ENCODE measurements around the gene PDHX.

Gene PDHX

GRCh38 chr11:34904421-34904955 lies 11.9 kb upstream of the PDHX start:
- Histone ChIP-seq H3K36me3 (replicated peaks in 1 of 2; ENCODE audit: control insufficient read depth in 2 of 2, insufficient read depth in 2 of 2, low read length in 2 of 2) (peaks cover 0 to 10% of the 10 kb centered on the region in 2 donors), H2BK12ac (ENCODE audit: low read length) (no peak overlapping the region), H3K23ac (ENCODE audit: low read depth, low read length, poor library complexity) (no peak overlapping the region), H2AK5ac (ENCODE audit: low read depth, low read length) (no peak overlapping the region), H3K14ac (ENCODE audit: low read length) (no peak overlapping the region), H3K27ac (replicated peaks; ENCODE audit: low read length) (no peak overlapping the region), H3K4ac (ENCODE audit: low read length) (no peak overlapping the region), H3K18ac (ENCODE audit: low read length) (no peak overlapping the region), H3K4me2 (ENCODE audit: insufficient read depth, low read length, poor library complexity, severe bottlenecking) (no peak overlapping the region), H3K9ac (ENCODE audit: low read depth, low read length, poor library complexity) (no peak overlapping the region), H4K91ac (ENCODE audit: low read depth, low read length, poor library complexity) (no peak overlapping the region), H3K79me1 (ENCODE audit: low read depth, low read length) (no peaks in the 10 kb centered on the region), H2AFZ (ENCODE audit: low read length) (no peak overlapping the region), H3K4me3 (ENCODE audit: low read length in 2 of 2) (no peak overlapping the region), H2BK15ac (ENCODE audit: low read length) (no peak overlapping the region), H3K9me3 (replicated peaks in 1 of 2; ENCODE audit: control insufficient read depth in 2 of 2, insufficient read depth in 1 of 2, low read depth in 1 of 2, low read length in 2 of 2) (peaks cover 15 to 53% of the 10 kb centered on the region in 2 donors), H2BK5ac (ENCODE audit: low read length) (no peak overlapping the region), H4K8ac (ENCODE audit: low read depth, low read length) (no peak overlapping the region), H3K27me3 (ENCODE audit: control insufficient read depth in 3 of 3, insufficient read depth in 3 of 3, low read depth in 1 of 3, low read length in 3 of 3) (no peaks in the 10 kb centered on the region), H2BK120ac (ENCODE audit: low read depth, low read length) (no peak overlapping the region), H3K4me1 (ENCODE audit: control insufficient read depth in 2 of 2, insufficient read depth in 1 of 2, low read depth in 1 of 2, low read length in 2 of 2) (no peaks in the 10 kb centered on the region)
- no CpG with 5 or more reads among the region's 3 CpGs for WGBS, 2 donors (ENCODE audit: extremely low coverage in 2 of 2, insufficient read length in 2 of 2, insufficient replicate concordance in 1 of 2)
- no peak for DNase-seq (ENCODE audit: low spot score)

GRCh38 chr11:34905666-34906065 lies 10.8 kb upstream of the PDHX start:
- H3K14ac ChIP-seq (ENCODE audit: low read length) = no peak overlapping the region
- H3K9me3 ChIP-seq (replicated peaks in 1 of 2; ENCODE audit: control insufficient read depth in 2 of 2, insufficient read depth in 1 of 2, low read depth in 1 of 2, low read length in 2 of 2) = peaks cover 5 to 41% of the 10 kb centered on the region in 2 donors
- no peak overlapping the region for H2BK5ac ChIP-seq (ENCODE audit: low read length)
- H2BK15ac ChIP-seq (ENCODE audit: low read length) = no peak overlapping the region
- H3K27ac ChIP-seq (replicated peaks; ENCODE audit: low read length) = no peak overlapping the region
- no peak overlapping the region for H4K8ac ChIP-seq (ENCODE audit: low read depth, low read length)
- no peak overlapping the region for H3K18ac ChIP-seq (ENCODE audit: low read length)
- no peak overlapping the region for H2BK12ac ChIP-seq (ENCODE audit: low read length)
- H2AK5ac ChIP-seq (ENCODE audit: low read depth, low read length) = no peak overlapping the region
- no peak overlapping the region for H3K4me2 ChIP-seq (ENCODE audit: insufficient read depth, low read length, poor library complexity, severe bottlenecking)
- no peak overlapping the region for H4K91ac ChIP-seq (ENCODE audit: low read depth, low read length, poor library complexity)
- WGBS, 2 donors (ENCODE audit: extremely low coverage in 2 of 2, insufficient read length in 2 of 2, insufficient replicate concordance in 1 of 2) = no CpG with 5 or more reads among the region's 7 CpGs
- H3K79me1 ChIP-seq (ENCODE audit: low read depth, low read length) = peaks cover 2% of the 10 kb centered on the region
- no peak overlapping the region for H3K9ac ChIP-seq (ENCODE audit: low read depth, low read length, poor library complexity)
- peaks cover 0 to 21% of the 10 kb centered on the region in 2 donors for H3K36me3 ChIP-seq (replicated peaks in 1 of 2; ENCODE audit: control insufficient read depth in 2 of 2, insufficient read depth in 2 of 2, low read length in 2 of 2)
- no peak overlapping the region for H3K4ac ChIP-seq (ENCODE audit: low read length)
- no peaks in the 10 kb centered on the region for H3K27me3 ChIP-seq (ENCODE audit: control insufficient read depth in 3 of 3, insufficient read depth in 3 of 3, low read depth in 1 of 3, low read length in 3 of 3)
- no peak overlapping the region for H3K4me3 ChIP-seq (ENCODE audit: low read length in 2 of 2)
- no peak overlapping the region for H2AFZ ChIP-seq (ENCODE audit: low read length)
- no peaks in the 10 kb centered on the region for H3K4me1 ChIP-seq (ENCODE audit: control insufficient read depth in 2 of 2, insufficient read depth in 1 of 2, low read depth in 1 of 2, low read length in 2 of 2)
- no peak overlapping the region for H2BK120ac ChIP-seq (ENCODE audit: low read depth, low read length)
- DNase-seq (ENCODE audit: low spot score) = no peak
- H3K23ac ChIP-seq (ENCODE audit: low read depth, low read length, poor library complexity) = no peak overlapping the region

DNA sequence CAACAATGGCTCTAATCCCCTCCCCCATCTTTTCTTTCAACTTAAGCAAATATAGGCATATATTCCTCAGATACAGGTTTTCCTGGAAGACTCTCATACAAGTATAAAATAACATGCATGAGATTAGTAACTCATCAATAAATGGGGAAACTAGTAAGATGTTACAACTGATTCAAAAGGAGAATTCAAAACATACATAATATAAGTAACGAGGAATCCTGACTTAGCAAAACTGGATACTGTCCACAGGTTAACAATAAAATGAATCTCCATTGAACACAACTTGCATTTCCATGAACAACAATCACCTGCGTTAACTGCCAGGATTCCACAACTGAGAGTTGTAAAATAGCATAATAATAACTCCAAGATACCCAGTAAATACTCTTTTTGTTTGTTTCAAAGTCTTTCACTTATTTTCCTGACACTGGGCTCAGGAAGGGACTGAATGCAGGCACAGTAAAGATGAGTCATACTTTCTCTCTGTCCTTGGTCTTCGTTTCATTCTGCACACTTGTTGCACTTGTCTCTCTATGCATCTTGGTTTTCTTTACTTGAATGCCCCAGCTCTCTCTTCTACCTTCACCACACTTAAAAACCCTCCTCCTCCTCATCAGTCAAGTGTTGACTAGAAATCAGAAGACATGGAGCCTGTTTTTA lies 8.4 kb upstream of the PDHX start:
- no peak overlapping the region for H3K4me3 ChIP-seq (ENCODE audit: low read length in 2 of 2)
- H3K14ac ChIP-seq (ENCODE audit: low read length) = no peak overlapping the region
- no peak overlapping the region for H2AFZ ChIP-seq (ENCODE audit: low read length)

DNA sequence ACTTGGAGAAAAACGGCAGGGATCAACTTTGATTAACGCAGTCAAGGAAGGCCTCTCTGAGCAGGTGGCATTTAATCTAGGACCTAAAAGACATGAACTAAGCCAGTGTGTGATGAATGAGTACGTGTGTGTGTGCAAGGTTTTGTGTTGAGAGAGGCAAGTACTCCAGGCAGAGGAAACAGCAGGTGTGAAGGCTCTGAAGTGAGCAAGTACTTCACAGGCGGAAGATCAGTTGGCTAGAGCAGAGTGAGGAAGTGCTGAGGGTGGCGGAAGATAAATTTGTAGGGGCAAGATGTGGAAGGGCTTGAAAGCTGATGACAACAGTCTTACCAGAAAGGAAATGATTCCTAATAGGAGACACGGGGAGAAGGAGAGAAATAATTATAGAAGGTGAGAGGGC lies 7.0 kb upstream of the PDHX start:
- Histone ChIP-seq H3K18ac (ENCODE audit: low read length) (no peak overlapping the region), H4K91ac (ENCODE audit: low read depth, low read length, poor library complexity) (no peak overlapping the region), H3K9ac (ENCODE audit: low read depth, low read length, poor library complexity) (no peak overlapping the region), H2AK5ac (ENCODE audit: low read depth, low read length) (no peak overlapping the region), H2BK15ac (ENCODE audit: low read length) (no peak overlapping the region), H3K4ac (ENCODE audit: low read length) (no peak overlapping the region), H3K4me2 (ENCODE audit: insufficient read depth, low read length, poor library complexity, severe bottlenecking) (no peak overlapping the region), H4K8ac (ENCODE audit: low read depth, low read length) (no peak overlapping the region), H2AFZ (ENCODE audit: low read length) (no peak overlapping the region), H2BK120ac (ENCODE audit: low read depth, low read length) (no peak overlapping the region), H2BK5ac (ENCODE audit: low read length) (no peak overlapping the region), H2BK12ac (ENCODE audit: low read length) (no peak overlapping the region), H3K14ac (ENCODE audit: low read length) (no peak overlapping the region), H3K4me3 (ENCODE audit: low read length in 2 of 2) (no peak overlapping the region), H3K36me3 (replicated peaks in 1 of 2; ENCODE audit: control insufficient read depth in 2 of 2, insufficient read depth in 2 of 2, low read length in 2 of 2) (peaks cover 0 to 40% of the 10 kb centered on the region in 2 donors), H3K79me1 (ENCODE audit: low read depth, low read length) (peaks cover 2% of the 10 kb centered on the region), H3K27me3 (ENCODE audit: control insufficient read depth in 3 of 3, insufficient read depth in 3 of 3, low read depth in 1 of 3, low read length in 3 of 3) (no peaks in the 10 kb centered on the region), H3K4me1 (ENCODE audit: control insufficient read depth in 2 of 2, insufficient read depth in 1 of 2, low read depth in 1 of 2, low read length in 2 of 2) (no peaks in the 10 kb centered on the region), H3K9me3 (replicated peaks in 1 of 2; ENCODE audit: control insufficient read depth in 2 of 2, insufficient read depth in 1 of 2, low read depth in 1 of 2, low read length in 2 of 2) (peaks cover 0 to 14% of the 10 kb centered on the region in 2 donors), H3K27ac (replicated peaks; ENCODE audit: low read length) (no peak overlapping the region), H3K23ac (ENCODE audit: low read depth, low read length, poor library complexity) (no peak overlapping the region)
- DNase-seq (ENCODE audit: low spot score) = no peak
- no CpG with 5 or more reads among the region's 6 CpGs for WGBS, 2 donors (ENCODE audit: extremely low coverage in 2 of 2, insufficient read length in 2 of 2, insufficient replicate concordance in 1 of 2)

More for the DNA sequence above, 8.4 kb upstream of the PDHX start:
- Histone ChIP-seq H2AK5ac (ENCODE audit: low read depth, low read length) (no peak overlapping the region), H3K4ac (ENCODE audit: low read length) (no peak overlapping the region), H3K4me1 (ENCODE audit: control insufficient read depth in 2 of 2, insufficient read depth in 1 of 2, low read depth in 1 of 2, low read length in 2 of 2) (no peaks in the 10 kb centered on the region), H2BK120ac (ENCODE audit: low read depth, low read length) (no peak overlapping the region), H3K4me2 (ENCODE audit: insufficient read depth, low read length, poor library complexity, severe bottlenecking) (no peak overlapping the region), H3K18ac (ENCODE audit: low read length) (no peak overlapping the region), H3K23ac (ENCODE audit: low read depth, low read length, poor library complexity) (no peak overlapping the region), H3K36me3 (replicated peaks in 1 of 2; ENCODE audit: control insufficient read depth in 2 of 2, insufficient read depth in 2 of 2, low read length in 2 of 2) (peaks cover 0 to 29% of the 10 kb centered on the region in 2 donors), H4K8ac (ENCODE audit: low read depth, low read length) (no peak overlapping the region), H2BK12ac (ENCODE audit: low read length) (no peak overlapping the region), H3K27me3 (ENCODE audit: control insufficient read depth in 3 of 3, insufficient read depth in 3 of 3, low read depth in 1 of 3, low read length in 3 of 3) (no peaks in the 10 kb centered on the region), H2BK15ac (ENCODE audit: low read length) (no peak overlapping the region), H3K79me1 (ENCODE audit: low read depth, low read length) (peaks cover 2% of the 10 kb centered on the region), H3K9ac (ENCODE audit: low read depth, low read length, poor library complexity) (no peak overlapping the region), H3K9me3 (replicated peaks in 1 of 2; ENCODE audit: control insufficient read depth in 2 of 2, insufficient read depth in 1 of 2, low read depth in 1 of 2, low read length in 2 of 2) (peaks cover 0 to 18% of the 10 kb centered on the region in 2 donors), H4K91ac (ENCODE audit: low read depth, low read length, poor library complexity) (no peak overlapping the region), H2BK5ac (ENCODE audit: low read length) (no peak overlapping the region), H3K27ac (replicated peaks; ENCODE audit: low read length) (no peak overlapping the region)
- no peak for DNase-seq (ENCODE audit: low spot score)
- WGBS, 2 donors (ENCODE audit: extremely low coverage in 2 of 2, insufficient read length in 2 of 2, insufficient replicate concordance in 1 of 2) = no CpG with 5 or more reads among the region's 3 CpGs
